Measurements from ENCODE around the gene THOC6. TPM values are rescaled to one million over a fixed set of nuclear protein-coding genes. Genes with fewer than 3 reads are reported as not detected.

THOC6 gene
- total RNA-seq, 1 experiment from 2014 or later: 76.5 TPM

- no peak for TF ChIP-seq ZNF281 (CRISPR knock-in tag; IDR thresholded peaks at IDR 0.05)
Observed at GRCh38 chr16:2975161-2975795, 48.6 kb upstream of the THOC6 start (continued).

GRCh38 chr16:2976201-2976600, 47.6 kb upstream of the THOC6 start:
- H3K36me3 Mint-ChIP-seq: peaks cover 9% of the 10 kb centered on the region; the same call in 1 of the 2 replicates
- ChIA-PET POLR2A (no interaction called here), CTCF (interaction anchor here (0.8 kb wide), 1 partner anchor 32 kb away, joined by 3 read pairs; no protein-coding TSS in a partner anchor)
- no peaks in the 10 kb centered on the region for H3K9me3 Mint-ChIP-seq
- ATAC-seq: no peak
- peaks cover 10% of the 10 kb centered on the region for H3K4me1 Mint-ChIP-seq
- H3K27me3 Mint-ChIP-seq (ENCODE audit: low read depth): no peaks in the 10 kb centered on the region
- no peak overlapping the region for H3K4me3 Mint-ChIP-seq
- DNase-seq (ENCODE audit: low spot score): no peak
- TF ChIP-seq AFF4 (CRISPR knock-in tag; IDR thresholded peaks at IDR 0.05; ENCODE audit: borderline replicate concordance) (no peak), ZNF317 (CRISPR knock-in tag; IDR thresholded peaks at IDR 0.05; ENCODE audit: borderline replicate concordance, low read depth) (no peak), FOXP1 (CRISPR knock-in tag; IDR thresholded peaks at IDR 0.05; ENCODE audit: borderline replicate concordance) (no peak), IRF1 (CRISPR knock-in tag; IDR thresholded peaks at IDR 0.05) (no peak), TEAD4 (CRISPR knock-in tag; IDR thresholded peaks at IDR 0.05) (no peak), TCF7 (CRISPR knock-in tag; IDR thresholded peaks at IDR 0.05; ENCODE audit: low read depth) (no peak)
- TF ChIP-seq, protein P1, sequence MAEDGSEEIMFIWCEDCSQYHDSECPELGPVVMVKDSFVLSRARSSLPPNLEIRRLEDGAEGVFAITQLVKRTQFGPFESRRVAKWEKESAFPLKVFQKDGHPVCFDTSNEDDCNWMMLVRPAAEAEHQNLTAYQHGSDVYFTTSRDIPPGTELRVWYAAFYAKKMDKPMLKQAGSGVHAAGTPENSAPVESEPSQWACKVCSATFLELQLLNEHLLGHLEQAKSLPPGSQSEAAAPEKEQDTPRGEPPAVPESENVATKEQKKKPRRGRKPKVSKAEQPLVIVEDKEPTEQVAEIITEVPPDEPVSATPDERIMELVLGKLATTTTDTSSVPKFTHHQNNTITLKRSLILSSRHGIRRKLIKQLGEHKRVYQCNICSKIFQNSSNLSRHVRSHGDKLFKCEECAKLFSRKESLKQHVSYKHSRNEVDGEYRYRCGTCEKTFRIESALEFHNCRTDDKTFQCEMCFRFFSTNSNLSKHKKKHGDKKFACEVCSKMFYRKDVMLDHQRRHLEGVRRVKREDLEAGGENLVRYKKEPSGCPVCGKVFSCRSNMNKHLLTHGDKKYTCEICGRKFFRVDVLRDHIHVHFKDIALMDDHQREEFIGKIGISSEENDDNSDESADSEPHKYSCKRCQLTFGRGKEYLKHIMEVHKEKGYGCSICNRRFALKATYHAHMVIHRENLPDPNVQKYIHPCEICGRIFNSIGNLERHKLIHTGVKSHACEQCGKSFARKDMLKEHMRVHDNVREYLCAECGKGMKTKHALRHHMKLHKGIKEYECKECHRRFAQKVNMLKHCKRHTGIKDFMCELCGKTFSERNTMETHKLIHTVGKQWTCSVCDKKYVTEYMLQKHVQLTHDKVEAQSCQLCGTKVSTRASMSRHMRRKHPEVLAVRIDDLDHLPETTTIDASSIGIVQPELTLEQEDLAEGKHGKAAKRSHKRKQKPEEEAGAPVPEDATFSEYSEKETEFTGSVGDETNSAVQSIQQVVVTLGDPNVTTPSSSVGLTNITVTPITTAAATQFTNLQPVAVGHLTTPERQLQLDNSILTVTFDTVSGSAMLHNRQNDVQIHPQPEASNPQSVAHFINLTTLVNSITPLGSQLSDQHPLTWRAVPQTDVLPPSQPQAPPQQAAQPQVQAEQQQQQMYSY (CRISPR knock-in tag; IDR thresholded peaks at IDR 0.05): no peak
- no peak overlapping the region for H3K27ac Mint-ChIP-seq

DNA sequence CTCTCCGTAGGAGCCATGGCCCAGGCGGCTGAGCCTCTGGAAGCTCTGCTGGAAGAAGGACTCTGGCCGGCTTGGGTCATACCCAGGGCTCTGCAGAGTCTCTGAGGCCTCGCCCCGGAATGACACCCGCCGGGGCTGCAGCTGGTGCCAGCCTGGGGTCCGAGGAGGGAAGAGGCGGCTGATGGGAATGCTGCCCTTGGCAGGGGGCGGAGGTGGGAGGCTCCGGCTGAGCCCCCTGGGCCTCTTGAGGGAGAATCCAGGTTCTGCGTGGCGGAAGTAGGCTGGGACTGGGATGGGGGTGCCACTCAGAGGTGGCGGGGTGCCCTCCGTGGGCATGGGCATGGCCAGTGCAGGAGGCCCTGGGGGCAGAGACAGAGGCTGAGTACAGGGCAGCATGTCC, 47.2 kb upstream of the THOC6 start:
- no peaks in the 10 kb centered on the region for H3K9me3 Mint-ChIP-seq
- H3K4me1 Mint-ChIP-seq: peaks cover 15% of the 10 kb centered on the region
- ChIA-PET POLR2A (no interaction called here), CTCF (interaction anchor here (0.8 to 1.9 kb wide), 3 partner anchors 31 to 52 kb away, joined by 3 to 6 read pairs (median 4); no protein-coding TSS in a partner anchor)
- ATAC-seq (no peak), DNase-seq (ENCODE audit: low spot score) (no peak)
- H3K27ac Mint-ChIP-seq: no peak overlapping the region
- no peak overlapping the region for H3K4me3 Mint-ChIP-seq
- no peaks in the 10 kb centered on the region for H3K27me3 Mint-ChIP-seq (ENCODE audit: low read depth)
- H3K36me3 Mint-ChIP-seq: peaks cover 9% of the 10 kb centered on the region; the same call in 1 of the 2 replicates
- TF ChIP-seq, protein P2, sequence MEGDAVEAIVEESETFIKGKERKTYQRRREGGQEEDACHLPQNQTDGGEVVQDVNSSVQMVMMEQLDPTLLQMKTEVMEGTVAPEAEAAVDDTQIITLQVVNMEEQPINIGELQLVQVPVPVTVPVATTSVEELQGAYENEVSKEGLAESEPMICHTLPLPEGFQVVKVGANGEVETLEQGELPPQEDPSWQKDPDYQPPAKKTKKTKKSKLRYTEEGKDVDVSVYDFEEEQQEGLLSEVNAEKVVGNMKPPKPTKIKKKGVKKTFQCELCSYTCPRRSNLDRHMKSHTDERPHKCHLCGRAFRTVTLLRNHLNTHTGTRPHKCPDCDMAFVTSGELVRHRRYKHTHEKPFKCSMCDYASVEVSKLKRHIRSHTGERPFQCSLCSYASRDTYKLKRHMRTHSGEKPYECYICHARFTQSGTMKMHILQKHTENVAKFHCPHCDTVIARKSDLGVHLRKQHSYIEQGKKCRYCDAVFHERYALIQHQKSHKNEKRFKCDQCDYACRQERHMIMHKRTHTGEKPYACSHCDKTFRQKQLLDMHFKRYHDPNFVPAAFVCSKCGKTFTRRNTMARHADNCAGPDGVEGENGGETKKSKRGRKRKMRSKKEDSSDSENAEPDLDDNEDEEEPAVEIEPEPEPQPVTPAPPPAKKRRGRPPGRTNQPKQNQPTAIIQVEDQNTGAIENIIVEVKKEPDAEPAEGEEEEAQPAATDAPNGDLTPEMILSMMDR (IDR thresholded peaks at IDR 0.05): no peak
- no peak for TF ChIP-seq KAT7 (CRISPR knock-in tag; IDR thresholded peaks at IDR 0.05; ENCODE audit: borderline replicate concordance)
- no peak for TF ChIP-seq ATF1 (CRISPR knock-in tag; IDR thresholded peaks at IDR 0.05)
- no peak for TF ChIP-seq ZNF532 (CRISPR knock-in tag; IDR thresholded peaks at IDR 0.05; ENCODE audit: borderline replicate concordance)
- TF ChIP-seq RORB (CRISPR knock-in tag; IDR thresholded peaks at IDR 0.05): no peak
- TF ChIP-seq ZNF671 (CRISPR knock-in tag; IDR thresholded peaks at IDR 0.05): no peak
- no peak for TF ChIP-seq ETV6 (CRISPR knock-in tag; IDR thresholded peaks at IDR 0.05)

Measured in WTC11 (cell line).